Upper lobe of left lung (tissue), 4 donors: ENCODE data around the gene QPCT.

ENCODE experiments used
- POLR2A ChIP-seq, 4 donors: fragments of 450-650 bp; IDR thresholded peaks; one replicate each; pipeline ENCODE4 v1.5.1; 2016 to 2017; ENCODE audit warnings: antibody characterized with exemption in 4 of 4, mild to moderate bottlenecking in 2 of 4
- POLR2AphosphoS5 ChIP-seq, 2 donors: sonication (generic); formaldehyde crosslinking; IDR thresholded peaks; one replicate each; pipeline ENCODE4 v1.5.1; 2017; ENCODE audit warnings: antibody characterized with exemption in 2 of 2
- TF ChIP-seq, protein P1 (sequence below), 6 experiments: fragments of 450-650 bp in 4 of 6; fragments of 200-600 bp in 2 of 6; sonication (generic) in 2 of 6; IDR thresholded peaks; one replicate each; pipeline ENCODE4 v1.5.1; 2016 to 2019; ENCODE audit warnings: antibody characterized with exemption in 6 of 6

- TF ChIP-seq, protein P1, sequence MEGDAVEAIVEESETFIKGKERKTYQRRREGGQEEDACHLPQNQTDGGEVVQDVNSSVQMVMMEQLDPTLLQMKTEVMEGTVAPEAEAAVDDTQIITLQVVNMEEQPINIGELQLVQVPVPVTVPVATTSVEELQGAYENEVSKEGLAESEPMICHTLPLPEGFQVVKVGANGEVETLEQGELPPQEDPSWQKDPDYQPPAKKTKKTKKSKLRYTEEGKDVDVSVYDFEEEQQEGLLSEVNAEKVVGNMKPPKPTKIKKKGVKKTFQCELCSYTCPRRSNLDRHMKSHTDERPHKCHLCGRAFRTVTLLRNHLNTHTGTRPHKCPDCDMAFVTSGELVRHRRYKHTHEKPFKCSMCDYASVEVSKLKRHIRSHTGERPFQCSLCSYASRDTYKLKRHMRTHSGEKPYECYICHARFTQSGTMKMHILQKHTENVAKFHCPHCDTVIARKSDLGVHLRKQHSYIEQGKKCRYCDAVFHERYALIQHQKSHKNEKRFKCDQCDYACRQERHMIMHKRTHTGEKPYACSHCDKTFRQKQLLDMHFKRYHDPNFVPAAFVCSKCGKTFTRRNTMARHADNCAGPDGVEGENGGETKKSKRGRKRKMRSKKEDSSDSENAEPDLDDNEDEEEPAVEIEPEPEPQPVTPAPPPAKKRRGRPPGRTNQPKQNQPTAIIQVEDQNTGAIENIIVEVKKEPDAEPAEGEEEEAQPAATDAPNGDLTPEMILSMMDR (IDR thresholded peaks at IDR 0.05), result no peak
- TF ChIP-seq POLR2A (IDR thresholded peaks at IDR 0.05) (no peak), POLR2AphosphoS5 (IDR thresholded peaks at IDR 0.05) (no peak)
These were observed 22.3 kb downstream of the QPCT start for GRCh38 chr2:37366773-37367172.
